Gastroesophageal sphincter (tissue), 3 donors: ENCODE results near the gene EIPR1.

Source experiments
- POLR2AphosphoS5 ChIP-seq: sonication (generic); formaldehyde crosslinking; IDR thresholded peaks from one replicate; pipeline ENCODE4 v1.6.1; 2017; ENCODE audit warnings: antibody characterized with exemption
- TF ChIP-seq, protein P1 (sequence below), 4 experiments: fragments of 200-600 bp in 2 of 4; fragments of 450-650 bp in 2 of 4; sonication (generic) in 1 of 4; IDR thresholded peaks; one replicate each; pipeline ENCODE4 v1.5.1; 2017 to 2019; ENCODE audit warnings: antibody characterized with exemption in 4 of 4, mild to moderate bottlenecking in 2 of 4, moderate library complexity in 2 of 4

DNA sequence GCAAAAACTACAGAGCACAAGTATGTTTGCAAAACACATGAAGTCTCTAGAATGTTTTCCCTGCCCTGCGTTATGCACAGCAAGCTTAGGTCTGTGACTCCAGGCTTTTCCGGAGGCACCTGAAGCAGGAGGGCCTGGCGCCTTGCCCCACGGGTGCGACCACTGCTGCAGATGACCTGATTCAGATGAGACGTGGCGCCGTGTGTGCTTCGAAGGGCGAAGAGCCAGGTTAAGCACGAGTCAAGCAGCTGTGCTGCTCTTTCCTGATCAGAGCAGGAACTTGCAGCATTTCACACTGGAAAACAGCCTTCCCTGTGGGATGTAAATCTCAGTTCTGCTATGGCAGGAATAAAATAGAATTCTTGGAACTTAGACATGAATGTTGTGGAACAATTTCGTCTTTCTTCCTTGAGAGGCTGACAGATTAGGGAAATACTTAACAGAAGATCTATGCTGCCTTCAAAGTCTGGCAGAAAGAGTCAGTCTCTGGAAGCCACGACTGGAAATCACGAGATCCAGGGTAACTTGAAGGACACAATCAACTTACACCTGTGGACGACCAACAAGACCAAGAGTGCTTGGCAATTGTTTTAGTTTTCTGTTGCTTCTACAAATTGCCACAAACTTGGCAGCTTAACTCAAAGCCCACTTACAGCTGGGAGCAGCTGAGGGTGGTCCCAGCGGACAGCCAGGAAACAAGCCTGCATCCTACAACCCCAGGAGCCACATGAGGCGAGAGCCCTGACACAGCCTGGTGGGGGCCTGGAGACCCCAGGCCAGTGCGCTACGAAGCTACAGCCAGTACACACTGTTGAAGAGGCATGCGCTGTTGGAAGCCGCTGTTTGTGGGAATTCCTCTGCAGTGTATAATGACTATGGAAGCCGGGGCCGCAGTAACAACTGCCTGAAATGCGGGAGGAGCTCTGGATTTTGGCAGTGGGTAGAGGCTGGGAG lies 42.9 kb downstream of the EIPR1 start:
- TF ChIP-seq POLR2AphosphoS5: no peak
- TF ChIP-seq, protein P1, sequence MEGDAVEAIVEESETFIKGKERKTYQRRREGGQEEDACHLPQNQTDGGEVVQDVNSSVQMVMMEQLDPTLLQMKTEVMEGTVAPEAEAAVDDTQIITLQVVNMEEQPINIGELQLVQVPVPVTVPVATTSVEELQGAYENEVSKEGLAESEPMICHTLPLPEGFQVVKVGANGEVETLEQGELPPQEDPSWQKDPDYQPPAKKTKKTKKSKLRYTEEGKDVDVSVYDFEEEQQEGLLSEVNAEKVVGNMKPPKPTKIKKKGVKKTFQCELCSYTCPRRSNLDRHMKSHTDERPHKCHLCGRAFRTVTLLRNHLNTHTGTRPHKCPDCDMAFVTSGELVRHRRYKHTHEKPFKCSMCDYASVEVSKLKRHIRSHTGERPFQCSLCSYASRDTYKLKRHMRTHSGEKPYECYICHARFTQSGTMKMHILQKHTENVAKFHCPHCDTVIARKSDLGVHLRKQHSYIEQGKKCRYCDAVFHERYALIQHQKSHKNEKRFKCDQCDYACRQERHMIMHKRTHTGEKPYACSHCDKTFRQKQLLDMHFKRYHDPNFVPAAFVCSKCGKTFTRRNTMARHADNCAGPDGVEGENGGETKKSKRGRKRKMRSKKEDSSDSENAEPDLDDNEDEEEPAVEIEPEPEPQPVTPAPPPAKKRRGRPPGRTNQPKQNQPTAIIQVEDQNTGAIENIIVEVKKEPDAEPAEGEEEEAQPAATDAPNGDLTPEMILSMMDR (IDR thresholded peaks at IDR 0.05): no peak
